Endothelial cell of umbilical vein (primary cell): ENCODE measurements around the gene PTPRE. TPM values are rescaled to one million over a fixed set of nuclear protein-coding genes. Genes with fewer than 3 reads are reported as not detected.

ENCODE experiments used
- BruUV-seq: library from RNA; stranded (reverse); fragments of 400-500 nt; replicated peaks from 2 replicates; lab custom pipeline; 2021; lab: Mats Ljungman, UMichigan
- CTCF ChIA-PET: fragments of 300-600, 350-600 bp; sonication (Branson Sonifier 250); formaldehyde crosslinking; loops from one replicate; lab custom pipeline; 2021; ENCODE audit warnings: antibody characterized with exemption, inconsistent platforms; lab: Charles Lee
- POLR2A ChIA-PET: fragments of 300-600, 350-600 bp; sonication (Branson Sonifier 250); formaldehyde crosslinking; loops from one replicate; lab custom pipeline; 2021; ENCODE audit warnings: antibody characterized with exemption, inconsistent platforms; lab: Charles Lee
- DNase-seq: peaks from one replicate; pipeline ENCODE4 v3.0.0-alpha.2; 2011; ENCODE audit warnings: low read depth, low spot score
- FAIRE-seq: peaks from 2 replicates; lab custom pipeline; 2011; peaks lifted over from hg19 to GRCh38; lab: Jason Lieb, UNC
- H2AFZ ChIP-seq: 2 replicates; pipeline ENCODE4 v1.6.0; 2012; ENCODE audit warnings: low read depth, low read length, control low read depth, inconsistent platforms
- H3K27ac ChIP-seq: 2 replicates; pipeline ENCODE4 v1.5.1; 2011; ENCODE audit warnings: low read depth, mild to moderate bottlenecking, control low read depth, low read length, moderate library complexity; ENCODE audit not compliant: insufficient read depth
- H3K27me3 ChIP-seq, 2 experiments: 2 replicates each; pipeline versions ENCODE4 v1.6.0 to v1.6.1; 2011; ENCODE audit warnings: low read length in 2 of 2, mixed read lengths in 1 of 2; ENCODE audit not compliant: control insufficient read depth in 2 of 2, insufficient read depth in 2 of 2
- H3K36me3 ChIP-seq, 2 experiments: 2 replicates in 1 of 2; 3 replicates in 1 of 2; pipeline ENCODE4 v1.5.1; 2011; ENCODE audit warnings: low read length in 2 of 2, mild to moderate bottlenecking in 1 of 2, moderate library complexity in 1 of 2; ENCODE audit not compliant: control insufficient read depth in 2 of 2, insufficient read depth in 2 of 2; ENCODE audit errors: extremely low read depth in 1 of 2
- H3K4me1 ChIP-seq: 3 replicates; pipeline ENCODE4 v1.5.1; 2011; ENCODE audit warnings: mild to moderate bottlenecking, low read length; ENCODE audit not compliant: control insufficient read depth, insufficient read depth; ENCODE audit errors: extremely low read depth
- H3K4me2 ChIP-seq: 2 replicates; pipeline ENCODE4 v1.6.1; 2011; ENCODE audit warnings: low read length, control low read depth, mixed read lengths; ENCODE audit not compliant: insufficient read depth
- H3K4me3 ChIP-seq, 3 experiments: fragments of 200-600 bp in 1 of 3; sonication (generic), shearing (Covaris generic) in 1 of 3; replicated peaks in 1 of 3; 2 replicates each; pipeline ENCODE4 v1.5.1; 2011 to 2016; ENCODE audit warnings: control low read depth in 3 of 3, low read length in 3 of 3, mild to moderate bottlenecking in 2 of 3, inconsistent platforms in 1 of 3, low read depth in 1 of 3, moderate library complexity in 1 of 3; ENCODE audit not compliant: insufficient read depth in 1 of 3
- H3K79me2 ChIP-seq: 2 replicates; pipeline ENCODE4 v1.6.0; 2012; ENCODE audit warnings: low read length, inconsistent platforms; ENCODE audit not compliant: control insufficient read depth, insufficient read depth
- H3K9ac ChIP-seq: replicated peaks from 2 replicates; pipeline ENCODE3; 2011; ENCODE audit warnings: low read length, control low read depth; ENCODE audit not compliant: insufficient read depth; ENCODE audit errors: extremely low read depth
- H3K9me1 ChIP-seq: replicated peaks from 3 replicates; pipeline ENCODE4 v1.6.0; 2011; ENCODE audit warnings: mild to moderate bottlenecking, low read length; ENCODE audit not compliant: control insufficient read depth, insufficient read depth; ENCODE audit errors: extremely low read depth
- H3K9me3 ChIP-seq: replicated peaks from 2 replicates; pipeline ENCODE4 v1.5.1; 2012; ENCODE audit warnings: low read length, inconsistent platforms; ENCODE audit not compliant: control insufficient read depth, insufficient read depth
- H4K20me1 ChIP-seq: replicated peaks from 2 replicates; pipeline ENCODE3; 2011; ENCODE audit warnings: mild to moderate bottlenecking, low read length; ENCODE audit not compliant: control insufficient read depth, insufficient read depth; ENCODE audit errors: extremely low read depth
- EZH2 ChIP-seq: IDR thresholded peaks from 2 replicates; pipeline ENCODE4 v1.6.1; 2012; ENCODE audit warnings: borderline replicate concordance, low read depth, mild to moderate bottlenecking, moderate library complexity, low read length, inconsistent platforms; ENCODE audit not compliant: severe bottlenecking
- FOS ChIP-seq: IDR thresholded peaks from 2 replicates; pipeline ENCODE4 v1.6.1; 2011; ENCODE audit warnings: mild to moderate bottlenecking, low read length, moderate library complexity, borderline replicate concordance; ENCODE audit not compliant: insufficient read depth
- MAX ChIP-seq: IDR thresholded peaks from 2 replicates; pipeline ENCODE4 v1.6.1; 2011; ENCODE audit not compliant: insufficient read depth, insufficient read length
- MYC ChIP-seq: IDR thresholded peaks from one replicate; pipeline ENCODE4 v1.6.1; 2011; ENCODE audit warnings: mild to moderate bottlenecking, low read depth, low read length
- dilution Hi-C: fragments of 300-500 bp; cut with MboI; formaldehyde crosslinking; loops from one replicate; pipeline ENCODE4 v1.15.0; 2019; ENCODE audit warnings: low sequenced_read_pairs; ENCODE audit not compliant: extremely low pct_ligation_motif_present
- intact Hi-C: fragments of 100-400 bp; cut with micrococcal nuclease; formaldehyde crosslinking; loops from one replicate; pipeline ENCODE4 v1.10.0; 2022
- polyA plus RNA-seq, 4 experiments: library from polyadenylated mRNA; depleted of rRNA in 3 of 4; stranded (reverse) in 3 of 4; unstranded in 1 of 4; fragments of >200 nt; gene quantifications; 2 replicates each; pipeline versions ENCODE4 v1.2.1 to v1.2.3, GENCODE V29; 2011 to 2012; ENCODE audit warnings: missing spikeins in 1 of 4
- total RNA-seq: library from RNA; stranded (reverse); gene quantifications from 2 replicates; pipeline ENCODE4 v1.2.3, GENCODE V29; 2021

The PTPRE gene
- total and polyA plus RNA-seq, 2 donors (not counting 3 experiments of a cell fraction or from before 2014, with no cell fraction given), result 37.3 to 116 TPM

GRCh38 chr10:128027822-128028507 lies 121.1 kb downstream of the PTPRE start:
- ChIA-PET POLR2A (no interaction called here), CTCF (interaction anchor here (1.7 to 2.2 kb wide), 2 partner anchors 41 to 121 kb away, joined by 7 to 11 read pairs; partner anchors contain the start of gene PTPRE)
- Histone ChIP-seq H2AFZ (no peak overlapping the region), H3K9ac (no peak overlapping the region), H4K20me1 (no peaks in the 10 kb centered on the region), H3K36me3 (peaks cover 4 to 28% of the 10 kb centered on the region in 2 experiments), H3K79me2 (peaks cover 81% of the 10 kb centered on the region), H3K9me3 (no peaks in the 10 kb centered on the region), H3K27ac (no peak overlapping the region), H3K27me3 (no peaks in the 10 kb centered on the region), H3K4me2 (no peak overlapping the region), H3K4me3 (no peak overlapping the region), H3K4me1 (no peaks in the 10 kb centered on the region), H3K9me1 (no peaks in the 10 kb centered on the region)
- TF ChIP-seq FOS (no peak), EZH2 (no peak), MYC (no peak)
- dilution Hi-C loops (no loop called here), intact Hi-C loops (no loop called here)
- no peak for FAIRE-seq
- no peak for DNase-seq
- BruUV-seq, result no TSS peak

- H3K27me3 ChIP-seq, result no peaks in the 10 kb centered on the region
- no peak overlapping the region for H2AFZ ChIP-seq
- no peaks in the 10 kb centered on the region for H3K4me1 ChIP-seq
- H3K4me2 ChIP-seq, result no peak overlapping the region
- DNase-seq (no peak), FAIRE-seq (no peak)
- dilution Hi-C loops (no loop called here), intact Hi-C loops (no loop called here)
- no peaks in the 10 kb centered on the region for H3K9me1 ChIP-seq
- BruUV-seq, result no TSS peak
- H4K20me1 ChIP-seq, result no peaks in the 10 kb centered on the region
- H3K36me3 ChIP-seq, result peaks cover 4 to 28% of the 10 kb centered on the region in 2 experiments
- no peak overlapping the region for H3K9ac ChIP-seq
- no peaks in the 10 kb centered on the region for H3K9me3 ChIP-seq
- CTCF ChIA-PET, result interaction anchor here (1.6 kb wide), 1 partner anchor 40 kb away, joined by 8 read pairs; no protein-coding TSS in a partner anchor
- no peak overlapping the region for H3K27ac ChIP-seq
- POLR2A ChIA-PET, result no interaction called here
- H3K4me3 ChIP-seq, result no peak overlapping the region
- no peak for TF ChIP-seq MAX
- H3K79me2 ChIP-seq, result peaks cover 80% of the 10 kb centered on the region
Measured at GRCh38 chr10:128028508-128029289, 121.8 kb downstream of the PTPRE start.
